Activated naive CD8-positive, alpha-beta T cell treated with anti-CD3 and anti-CD28 coated beads, Interleukin-2, amount 10 ng/mL, durations not matched to agents 7 days and 5 days (primary cell): ENCODE measurements around the gene PTDSS2. TPM values are rescaled to one million over a fixed set of nuclear protein-coding genes. Genes with fewer than 3 reads are reported as not detected.

Experiments
- ATAC-seq: fragments of 150-1000 bp; cut with Tn5 transposase; one replicate; pipeline ENCODE4 v1.10.0; 2021; ENCODE audit warnings: low read depth, moderate library complexity
- POLR2A ChIA-PET: fragments of 350-600 bp; sonication (Branson Sonifier 250); formaldehyde crosslinking; loops from one replicate; lab custom pipeline; 2021; ENCODE audit warnings: antibody characterized with exemption; lab: Charles Lee
- DNase-seq: peaks from one replicate; pipeline ENCODE4 v3.0.0; 2021
- H3K27ac Mint-ChIP-seq: one replicate; pipeline ENCODE4 v1.8.0; 2022; ENCODE audit warnings: mild to moderate bottlenecking, mixed read lengths
- H3K27me3 Mint-ChIP-seq: one replicate; pipeline ENCODE4 v1.8.0; 2022; ENCODE audit warnings: mild to moderate bottlenecking, moderate library complexity, mixed read lengths
- H3K36me3 Mint-ChIP-seq: one replicate; pipeline ENCODE4 v1.8.0; 2021; ENCODE audit warnings: mild to moderate bottlenecking, mixed read lengths
- H3K4me1 Mint-ChIP-seq: one replicate; pipeline ENCODE4 v1.8.0; 2021; ENCODE audit warnings: mixed read lengths
- H3K4me3 Mint-ChIP-seq: one replicate; pipeline ENCODE4 v1.8.0; 2022; ENCODE audit warnings: mild to moderate bottlenecking, moderate library complexity, mixed read lengths
- H3K9me3 Mint-ChIP-seq: one replicate; pipeline ENCODE4 v1.8.0; 2021; ENCODE audit warnings: mixed read lengths
- total RNA-seq, 2 experiments: library from RNA; stranded (reverse); gene quantifications; one replicate each; pipeline ENCODE4 v1.2.3, GENCODE V29; 2021

Gene PTDSS2
- total RNA-seq, 2 experiments from 2014 or later, result 27.6 to 27.8 TPM

DNA sequence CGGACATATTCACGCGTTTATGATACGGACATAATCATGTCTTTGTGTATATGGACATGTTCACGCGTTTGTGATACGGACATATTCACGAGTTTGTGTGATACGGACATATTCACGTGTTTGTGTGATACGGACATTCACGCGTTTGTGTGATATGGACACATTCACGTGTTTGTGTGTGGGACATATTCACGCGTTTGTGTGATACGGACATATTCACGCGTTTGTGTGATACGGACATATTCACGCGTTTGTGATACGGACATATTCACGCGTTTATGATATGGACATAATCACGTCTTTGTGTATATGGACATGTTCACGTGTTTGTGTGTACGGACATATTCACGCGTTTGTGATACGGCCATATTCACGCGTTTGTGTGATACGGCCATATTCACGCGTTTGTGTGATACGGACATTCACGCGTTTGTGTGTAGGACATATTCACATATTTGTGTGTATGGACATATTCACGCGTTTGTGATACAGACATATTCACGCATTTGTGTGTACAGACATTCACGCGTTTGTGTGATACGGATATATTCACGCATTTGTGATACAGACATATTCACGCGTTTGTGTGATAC lies 24.9 kb downstream of the PTDSS2 start:
- POLR2A ChIA-PET, result no interaction called here
- no peaks in the 10 kb centered on the region for H3K9me3 Mint-ChIP-seq
- H3K27ac Mint-ChIP-seq, result no peak overlapping the region
- H3K36me3 Mint-ChIP-seq, result no peaks in the 10 kb centered on the region
- ATAC-seq (no peak), DNase-seq (no peak)
- no peaks in the 10 kb centered on the region for H3K27me3 Mint-ChIP-seq
- H3K4me1 Mint-ChIP-seq, result peaks cover 1% of the 10 kb centered on the region
- no peak overlapping the region for H3K4me3 Mint-ChIP-seq

DNA sequence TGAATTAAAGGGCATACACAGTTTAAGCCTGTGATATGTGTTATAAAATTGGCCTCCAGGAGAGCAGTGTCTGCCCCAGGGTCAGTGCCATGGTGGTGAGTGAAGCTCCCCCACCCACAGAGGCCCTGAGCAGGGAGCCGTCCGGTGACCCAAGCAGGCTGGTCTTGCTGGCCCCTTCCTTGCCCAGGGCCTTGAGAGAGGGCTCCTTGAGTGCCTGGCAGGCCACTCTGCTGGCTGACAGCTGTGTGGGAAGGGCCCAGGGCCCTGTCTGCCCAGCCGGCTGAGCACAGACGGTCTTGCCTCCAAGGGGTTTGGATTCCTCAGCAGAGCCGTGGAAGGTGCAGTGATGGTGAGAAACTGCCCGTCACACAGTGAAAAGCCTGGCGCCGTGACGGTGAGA lies 25.9 kb downstream of the PTDSS2 start:
- DNase-seq, result no peak
- no peaks in the 10 kb centered on the region for H3K4me1 Mint-ChIP-seq
- H3K36me3 Mint-ChIP-seq, result no peaks in the 10 kb centered on the region
- H3K27me3 Mint-ChIP-seq, result no peaks in the 10 kb centered on the region
- H3K4me3 Mint-ChIP-seq, result no peak overlapping the region
- no peak for ATAC-seq
- POLR2A ChIA-PET, result no interaction called here
- no peak overlapping the region for H3K27ac Mint-ChIP-seq
- no peaks in the 10 kb centered on the region for H3K9me3 Mint-ChIP-seq

DNA sequence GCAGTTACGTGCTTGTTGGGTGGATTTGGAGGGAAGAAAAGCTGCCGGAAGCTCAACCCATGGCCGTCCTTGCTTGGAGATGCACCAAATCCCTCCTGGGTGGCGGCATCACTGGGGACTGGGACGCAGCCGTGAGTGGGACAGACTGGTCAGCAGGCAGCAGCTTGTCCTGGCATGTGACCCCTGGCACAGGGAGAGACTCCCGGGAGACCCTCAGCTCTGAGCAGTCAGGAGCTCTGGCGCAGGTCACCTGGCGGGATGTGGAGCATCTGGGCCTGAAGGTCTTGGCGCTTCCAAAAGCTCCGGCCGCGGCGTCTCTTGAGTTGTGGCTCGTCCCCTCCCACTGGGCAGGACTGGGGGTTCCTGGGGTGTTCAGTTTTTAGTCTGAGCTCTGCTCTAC lies 26.3 kb downstream of the PTDSS2 start:
- ATAC-seq, result no peak
- POLR2A ChIA-PET, result no interaction called here
- DNase-seq, result no peak
- Mint-ChIP-seq H3K9me3 (no peaks in the 10 kb centered on the region), H3K4me3 (no peak overlapping the region), H3K27ac (no peak overlapping the region), H3K36me3 (no peaks in the 10 kb centered on the region), H3K4me1 (no peaks in the 10 kb centered on the region), H3K27me3 (no peaks in the 10 kb centered on the region)

DNA sequence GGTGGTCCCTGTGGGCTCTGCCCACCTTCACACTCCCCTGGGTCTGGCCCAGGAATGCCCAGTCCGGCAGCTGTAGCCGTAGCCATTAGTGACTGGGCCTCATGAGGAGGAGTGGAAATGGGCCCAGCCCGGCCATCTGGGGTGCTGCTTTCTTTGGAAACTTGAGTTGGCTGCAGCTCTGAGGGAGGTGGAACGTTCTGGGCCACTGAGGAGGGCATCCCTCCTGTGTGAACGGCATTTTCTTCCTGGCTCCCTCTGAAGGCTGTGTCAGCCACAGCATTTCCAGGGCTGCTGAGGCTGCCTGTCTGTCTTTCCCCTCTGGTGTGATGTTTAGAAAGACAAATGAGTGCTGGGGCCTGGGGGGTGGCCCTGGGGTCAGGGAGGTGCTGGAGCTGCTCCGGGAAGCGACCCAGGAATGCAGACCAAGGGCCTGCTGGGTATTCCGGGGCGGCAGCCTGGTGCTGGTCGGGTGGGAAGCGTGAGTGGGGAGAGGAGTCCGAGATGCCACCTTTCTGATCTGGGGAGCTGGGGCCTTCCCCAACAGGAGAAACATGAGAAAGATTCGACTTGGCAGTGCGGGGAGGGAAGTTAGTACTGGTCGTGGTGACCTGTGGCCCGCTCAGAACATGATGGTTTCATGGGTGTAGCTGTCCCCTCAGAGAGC lies 27.1 kb downstream of the PTDSS2 start:
- no peak for DNase-seq
- POLR2A ChIA-PET, result no interaction called here
- no peaks in the 10 kb centered on the region for H3K27me3 Mint-ChIP-seq
- no peak overlapping the region for H3K27ac Mint-ChIP-seq
- no peaks in the 10 kb centered on the region for H3K36me3 Mint-ChIP-seq
- no peak overlapping the region for H3K4me3 Mint-ChIP-seq
- H3K4me1 Mint-ChIP-seq, result no peaks in the 10 kb centered on the region
- H3K9me3 Mint-ChIP-seq, result no peaks in the 10 kb centered on the region
- ATAC-seq, result no peak

DNA sequence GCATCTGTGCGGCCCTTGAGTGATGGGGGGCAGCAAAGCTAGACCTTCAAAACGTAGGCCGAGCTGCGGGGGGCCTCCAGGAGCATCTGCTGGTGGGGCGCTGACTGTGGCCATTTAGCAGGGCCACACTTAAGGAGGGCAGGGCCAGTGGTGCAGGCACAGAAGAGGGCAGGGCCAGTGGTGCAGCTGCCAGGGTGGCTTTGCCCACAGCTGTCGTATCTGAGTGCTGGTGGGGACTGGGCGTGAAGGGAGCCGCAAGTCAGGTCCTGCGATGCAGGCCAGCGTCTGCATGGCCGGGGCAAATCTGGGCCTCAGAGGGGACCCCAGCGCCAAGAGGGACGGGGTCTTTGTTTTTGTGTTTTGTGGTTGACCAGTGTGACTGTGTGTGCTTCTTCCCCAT lies 29.2 kb downstream of the PTDSS2 start:
- DNase-seq (no peak), ATAC-seq (no peak)
- Mint-ChIP-seq H3K9me3 (no peaks in the 10 kb centered on the region), H3K36me3 (peaks cover 2% of the 10 kb centered on the region), H3K27ac (no peak overlapping the region), H3K4me1 (no peaks in the 10 kb centered on the region), H3K4me3 (no peak overlapping the region), H3K27me3 (no peaks in the 10 kb centered on the region)
- POLR2A ChIA-PET, result no interaction called here

DNA sequence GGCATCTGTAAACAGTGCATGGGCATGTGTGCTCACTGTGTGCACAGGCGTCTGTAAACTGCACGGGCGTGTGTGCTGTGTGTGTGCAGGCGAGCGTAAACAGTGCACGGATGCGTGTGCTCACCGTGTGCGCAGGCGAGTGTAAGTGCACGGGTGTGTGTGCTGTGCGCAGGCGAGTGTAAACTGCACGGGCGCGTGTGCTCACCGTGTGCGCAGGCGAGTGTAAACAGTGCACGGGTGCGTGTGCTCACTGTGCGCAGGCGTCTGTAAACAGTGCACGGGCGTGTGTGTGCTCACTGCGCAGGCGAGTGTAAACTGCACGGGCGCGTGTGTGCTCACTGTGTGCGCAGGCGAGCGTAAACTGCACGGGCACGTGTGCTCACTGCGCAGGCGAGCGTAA lies 34.5 kb downstream of the PTDSS2 start:
- POLR2A ChIA-PET, result no interaction called here
- H3K36me3 Mint-ChIP-seq, result peaks cover 2% of the 10 kb centered on the region
- H3K27me3 Mint-ChIP-seq, result no peaks in the 10 kb centered on the region
- H3K4me1 Mint-ChIP-seq, result no peaks in the 10 kb centered on the region
- no peak overlapping the region for H3K27ac Mint-ChIP-seq
- no peaks in the 10 kb centered on the region for H3K9me3 Mint-ChIP-seq
- no peak for DNase-seq
- no peak for ATAC-seq
- H3K4me3 Mint-ChIP-seq, result no peak overlapping the region

DNA sequence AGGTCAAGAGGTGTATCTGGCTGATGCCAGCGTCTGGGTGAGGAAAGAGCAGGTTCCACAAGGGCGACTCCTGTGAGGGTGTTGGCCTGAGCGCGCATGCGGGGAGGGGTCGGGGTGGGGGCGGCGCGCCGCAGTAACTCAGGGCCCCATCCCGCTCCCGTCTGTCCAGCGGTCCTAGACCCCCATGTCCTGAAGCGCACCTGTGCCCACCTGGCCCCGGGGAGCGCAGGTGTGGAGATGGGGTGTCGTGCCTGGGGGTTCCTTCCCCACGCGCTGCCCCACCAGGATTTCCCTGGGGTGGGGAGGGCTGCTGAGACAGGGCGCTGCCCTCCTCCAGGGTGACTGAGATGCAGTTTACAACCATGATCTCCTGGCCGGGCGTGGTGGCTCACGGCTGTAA lies 36.1 kb downstream of the PTDSS2 start:
- H3K9me3 Mint-ChIP-seq, result no peaks in the 10 kb centered on the region
- H3K27me3 Mint-ChIP-seq, result no peaks in the 10 kb centered on the region
- POLR2A ChIA-PET, result no interaction called here
- no peak for ATAC-seq
- no peak overlapping the region for H3K4me3 Mint-ChIP-seq
- no peak overlapping the region for H3K27ac Mint-ChIP-seq
- H3K4me1 Mint-ChIP-seq, result no peaks in the 10 kb centered on the region
- DNase-seq, result no peak
- peaks cover 2% of the 10 kb centered on the region for H3K36me3 Mint-ChIP-seq

DNA sequence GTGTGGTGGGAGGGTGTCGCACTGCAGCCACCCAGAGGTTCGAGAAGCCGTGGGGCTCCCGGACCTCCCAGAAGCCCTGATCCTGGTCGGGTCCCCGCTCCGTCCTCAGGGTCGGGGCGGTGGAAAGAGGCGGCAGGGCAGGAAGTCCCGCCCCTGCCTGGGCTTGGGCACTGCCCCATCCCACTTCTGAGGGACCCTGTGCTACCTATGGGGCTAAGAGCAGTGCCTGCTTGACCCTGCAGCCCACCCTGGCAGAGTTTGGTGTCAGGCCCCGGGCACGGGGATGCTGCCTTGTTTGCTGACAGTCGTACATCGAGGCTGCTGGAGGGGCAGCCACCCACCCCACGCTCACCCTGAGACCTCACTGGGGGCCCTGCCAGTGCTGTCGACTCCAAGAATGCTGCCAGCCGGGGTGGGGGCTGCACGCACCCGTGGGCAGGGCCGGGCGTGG lies 37.5 kb downstream of the PTDSS2 start:
- no peak overlapping the region for H3K27ac Mint-ChIP-seq
- ATAC-seq (no peak), DNase-seq (no peak)
- POLR2A ChIA-PET, result no interaction called here
- H3K27me3 Mint-ChIP-seq, result no peaks in the 10 kb centered on the region
- peaks cover 2% of the 10 kb centered on the region for H3K36me3 Mint-ChIP-seq
- no peak overlapping the region for H3K4me3 Mint-ChIP-seq
- no peaks in the 10 kb centered on the region for H3K9me3 Mint-ChIP-seq
- H3K4me1 Mint-ChIP-seq, result no peaks in the 10 kb centered on the region

DNA sequence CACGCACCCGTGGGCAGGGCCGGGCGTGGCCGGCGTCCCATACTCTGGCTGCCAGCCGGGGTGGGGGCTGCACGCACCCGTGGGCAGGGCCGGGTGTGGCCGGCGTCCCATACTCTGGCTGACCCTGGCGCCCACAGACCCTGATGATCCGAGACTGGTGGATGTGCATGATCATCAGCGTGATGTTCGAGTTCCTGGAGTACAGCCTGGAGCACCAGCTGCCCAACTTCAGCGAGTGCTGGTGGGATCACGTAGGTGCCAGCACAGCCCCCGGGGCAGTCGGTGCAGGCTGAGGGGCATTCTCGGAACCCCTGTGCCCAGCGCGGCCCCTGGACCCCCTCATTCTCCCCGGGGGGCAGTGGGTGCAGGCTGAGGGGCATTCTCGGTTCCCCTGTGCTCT lies 38.0 kb downstream of the PTDSS2 start:
- Mint-ChIP-seq H3K27me3 (no peaks in the 10 kb centered on the region), H3K4me3 (no peak overlapping the region), H3K27ac (no peak overlapping the region), H3K4me1 (no peaks in the 10 kb centered on the region), H3K36me3 (peaks cover 2% of the 10 kb centered on the region), H3K9me3 (no peaks in the 10 kb centered on the region)
- POLR2A ChIA-PET, result no interaction called here
- DNase-seq (no peak), ATAC-seq (no peak)

DNA sequence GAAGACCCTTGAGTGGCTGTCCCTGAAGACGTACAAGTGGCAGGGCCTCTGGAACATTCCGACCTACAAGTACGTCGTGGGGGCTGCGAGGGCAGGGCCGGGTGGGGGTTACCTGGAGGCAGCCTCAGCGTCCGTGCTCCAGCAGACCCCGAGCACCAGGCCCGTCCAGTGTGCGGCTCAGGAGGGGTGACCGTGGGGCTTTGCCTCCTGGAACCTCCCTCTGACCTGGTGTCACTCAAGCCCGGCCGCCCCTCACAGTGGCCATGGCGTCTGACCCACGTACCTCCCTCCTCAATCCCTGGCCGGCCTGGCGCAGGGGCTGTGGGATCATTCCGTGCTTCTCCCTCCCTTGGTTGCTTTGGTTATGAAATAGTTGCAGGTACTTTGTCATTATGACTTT lies 38.5 kb downstream of the PTDSS2 start:
- no peaks in the 10 kb centered on the region for H3K9me3 Mint-ChIP-seq
- no peaks in the 10 kb centered on the region for H3K27me3 Mint-ChIP-seq
- DNase-seq, result no peak
- no peak for ATAC-seq
- H3K4me3 Mint-ChIP-seq, result no peak overlapping the region
- H3K27ac Mint-ChIP-seq, result no peak overlapping the region
- no peaks in the 10 kb centered on the region for H3K4me1 Mint-ChIP-seq
- POLR2A ChIA-PET, result no interaction called here
- no peaks in the 10 kb centered on the region for H3K36me3 Mint-ChIP-seq

DNA sequence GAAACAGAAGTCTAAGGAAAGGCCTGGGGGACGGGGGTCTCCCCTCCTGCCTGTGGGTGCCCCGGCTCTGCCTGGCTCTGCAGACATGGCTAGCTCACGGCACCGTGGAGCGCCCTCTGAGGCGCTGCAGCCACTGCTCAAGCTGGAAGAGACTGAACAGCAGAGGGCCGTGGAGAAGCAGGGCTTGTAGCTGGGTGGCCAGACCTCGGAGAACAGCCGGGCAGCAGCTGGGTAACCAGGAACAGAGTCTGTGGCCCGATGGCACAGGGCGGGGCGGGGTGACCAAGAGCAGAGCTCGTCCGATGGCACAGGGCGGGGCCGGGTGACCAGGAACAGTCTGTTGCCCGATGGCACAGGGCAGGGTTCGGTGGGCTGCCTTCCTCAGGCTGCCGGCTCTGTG lies 38.9 kb downstream of the PTDSS2 start:
- no peaks in the 10 kb centered on the region for H3K36me3 Mint-ChIP-seq
- no peak for ATAC-seq
- DNase-seq, result no peak
- no peak overlapping the region for H3K27ac Mint-ChIP-seq
- no peaks in the 10 kb centered on the region for H3K4me1 Mint-ChIP-seq
- H3K9me3 Mint-ChIP-seq, result no peaks in the 10 kb centered on the region
- no peak overlapping the region for H3K4me3 Mint-ChIP-seq
- no peaks in the 10 kb centered on the region for H3K27me3 Mint-ChIP-seq
- POLR2A ChIA-PET, result no interaction called here

DNA sequence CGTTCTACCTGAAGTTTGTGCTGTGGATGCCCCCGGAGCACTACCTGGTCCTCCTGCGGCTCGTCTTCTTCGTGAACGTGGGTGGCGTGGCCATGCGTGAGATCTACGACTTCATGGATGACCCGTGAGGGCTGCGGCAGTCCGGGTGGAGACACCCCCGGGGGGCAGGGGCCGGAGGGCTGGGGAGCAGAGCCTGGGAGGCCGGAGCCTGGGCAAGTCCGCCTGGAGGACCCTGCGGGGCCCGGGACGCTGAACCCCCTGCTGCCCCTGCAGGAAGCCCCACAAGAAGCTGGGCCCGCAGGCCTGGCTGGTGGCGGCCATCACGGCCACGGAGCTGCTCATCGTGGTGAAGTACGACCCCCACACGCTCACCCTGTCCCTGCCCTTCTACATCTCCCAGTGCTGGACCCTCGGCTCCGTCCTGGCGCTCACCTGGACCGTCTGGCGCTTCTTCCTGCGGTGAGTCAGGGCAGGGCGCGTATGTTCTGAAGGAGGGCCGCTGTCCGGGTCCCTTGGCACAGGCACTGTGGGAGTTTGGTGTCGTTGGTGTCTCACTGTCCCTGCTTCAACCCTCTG lies 39.6 kb downstream of the PTDSS2 start:
- no peak overlapping the region for H3K27ac Mint-ChIP-seq
- H3K4me3 Mint-ChIP-seq, result no peak overlapping the region
- H3K27me3 Mint-ChIP-seq, result no peaks in the 10 kb centered on the region

DNA sequence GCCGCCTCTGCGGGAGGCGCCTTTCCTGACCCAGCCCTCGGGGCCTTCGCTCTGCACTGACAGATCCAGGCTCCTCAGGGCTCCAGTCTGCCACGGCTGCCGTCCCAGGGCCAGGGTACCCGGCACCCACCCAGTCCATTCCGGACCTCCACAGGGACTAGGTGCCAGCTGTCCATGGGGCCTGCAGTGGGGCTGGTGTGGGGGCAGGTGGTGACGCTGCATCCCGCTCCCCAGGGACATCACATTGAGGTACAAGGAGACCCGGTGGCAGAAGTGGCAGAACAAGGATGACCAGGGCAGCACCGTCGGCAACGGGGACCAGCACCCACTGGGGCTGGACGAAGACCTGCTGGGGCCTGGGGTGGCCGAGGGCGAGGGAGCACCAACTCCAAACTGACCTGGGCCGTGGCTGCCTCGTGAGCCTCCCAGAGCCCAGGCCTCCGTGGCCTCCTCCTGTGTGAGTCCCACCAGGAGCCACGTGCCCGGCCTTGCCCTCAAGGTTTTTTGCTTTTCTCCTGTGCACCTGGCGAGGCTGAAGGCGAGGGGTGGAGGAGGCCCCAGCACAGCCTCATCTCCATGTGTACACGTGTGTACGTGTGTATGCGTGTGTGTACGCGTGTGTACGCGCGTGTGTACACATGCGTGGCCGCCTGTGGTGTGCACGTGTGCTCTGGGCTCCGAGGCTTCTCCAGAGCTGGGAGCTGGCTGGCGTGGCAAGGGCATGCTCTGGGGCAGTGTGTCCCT lies 40.3 kb downstream of the PTDSS2 start:
- no peak overlapping the region for H3K27ac Mint-ChIP-seq
- no peak for ATAC-seq
- no peak for DNase-seq
- no peaks in the 10 kb centered on the region for H3K4me1 Mint-ChIP-seq
- no peak overlapping the region for H3K4me3 Mint-ChIP-seq
- no peaks in the 10 kb centered on the region for H3K9me3 Mint-ChIP-seq
- POLR2A ChIA-PET, result no interaction called here
- no peaks in the 10 kb centered on the region for H3K36me3 Mint-ChIP-seq
- H3K27me3 Mint-ChIP-seq, result no peaks in the 10 kb centered on the region

More for the DNA sequence above, 39.6 kb downstream of the PTDSS2 start:
- no peaks in the 10 kb centered on the region for H3K9me3 Mint-ChIP-seq
- DNase-seq, result no peak
- no peaks in the 10 kb centered on the region for H3K4me1 Mint-ChIP-seq
- no peak for ATAC-seq
- no peaks in the 10 kb centered on the region for H3K36me3 Mint-ChIP-seq
- POLR2A ChIA-PET, result no interaction called here

DNA sequence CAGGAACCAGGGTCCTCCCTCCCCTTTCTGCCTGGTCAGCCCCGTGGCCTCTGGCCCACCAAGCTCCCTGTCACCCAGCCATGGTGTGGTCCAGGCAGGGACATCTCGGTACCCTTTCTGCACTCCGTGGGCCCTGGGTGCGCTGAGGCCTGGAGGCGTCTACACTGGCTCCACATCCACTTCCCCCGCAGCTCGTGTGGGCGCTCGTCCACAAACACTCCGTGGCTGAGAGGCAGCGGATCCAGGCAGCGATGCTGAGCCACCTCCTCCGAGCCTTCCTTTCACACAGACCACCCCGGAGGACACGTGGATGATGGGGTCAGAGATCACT lies 40.8 kb downstream of the PTDSS2 start:
- H3K4me1 Mint-ChIP-seq, result peaks cover 1% of the 10 kb centered on the region

More for the DNA sequence above, 40.8 kb downstream of the PTDSS2 start:
- H3K27ac Mint-ChIP-seq, result no peak overlapping the region
- no peak overlapping the region for H3K4me3 Mint-ChIP-seq
- peaks cover 1% of the 10 kb centered on the region for H3K36me3 Mint-ChIP-seq
- no peak for ATAC-seq
- no peaks in the 10 kb centered on the region for H3K27me3 Mint-ChIP-seq
- no peak for DNase-seq
- no peaks in the 10 kb centered on the region for H3K9me3 Mint-ChIP-seq
- POLR2A ChIA-PET, result no interaction called here
